ENCODE measurements around the gene LRRC2.
"Not testable (repeated sequence)": the region's sequence is repeated elsewhere in the genome, so short reads cannot be mapped to it uniquely, and the experiment has no call there.

The LRRC2 gene

GRCh38 chr3:46500656-46501635 lies 65.2 kb downstream of the LRRC2 start:
- no peaks in the 10 kb centered on the region for H3K27me3 ChIP-seq (ENCODE audit: control insufficient read depth, insufficient read depth, low read length, poor library complexity, severe bottlenecking)
- no peaks in the 10 kb centered on the region for H3K9me3 ChIP-seq (ENCODE audit: control insufficient read depth, low read length)
- WGBS, 2 experiments: 92 to 96% methylated on average over 5 of the region's 5 CpGs
- no peak overlapping the region for H3K4me3 ChIP-seq (ENCODE audit: insufficient read depth, low read depth, low read length)
- no peak overlapping the region for H3K27ac ChIP-seq (ENCODE audit: insufficient read depth, low read depth, low read length, poor library complexity, severe bottlenecking)
- H3K4me1 ChIP-seq (ENCODE audit: control insufficient read depth, insufficient read depth, low read length): no peaks in the 10 kb centered on the region
- no peaks in the 10 kb centered on the region for H3K36me3 ChIP-seq (ENCODE audit: control insufficient read depth, insufficient read depth, low read length)

DNA sequence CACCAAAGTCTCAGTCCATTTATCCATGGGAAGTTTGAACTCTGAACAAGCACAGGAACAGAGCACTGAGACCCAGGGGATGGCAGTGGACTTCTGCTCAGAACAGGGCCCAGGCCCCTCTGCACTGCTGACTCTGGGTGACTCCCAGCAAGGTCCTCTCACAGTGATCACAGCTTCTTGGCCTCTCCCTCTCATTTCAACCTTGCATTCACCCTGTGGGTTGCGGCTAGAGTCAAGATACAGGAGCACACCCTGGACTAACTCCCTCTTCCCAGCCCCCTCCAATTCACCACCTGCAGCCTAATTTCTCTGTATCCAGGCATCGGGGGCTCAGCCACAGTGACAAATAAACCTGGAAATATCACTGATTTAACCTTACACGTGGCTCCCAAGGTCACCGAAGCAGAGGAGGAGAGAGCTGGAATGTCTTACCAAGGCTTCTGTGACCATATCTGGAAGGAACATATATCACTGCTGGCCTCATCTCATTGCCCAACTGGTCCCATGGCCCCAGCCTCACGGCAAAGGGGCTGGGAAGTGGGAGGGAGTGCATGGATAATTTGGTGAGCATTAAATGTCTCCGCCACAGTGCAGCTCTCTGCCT lies 67.1 kb downstream of the LRRC2 start:
- H3K4me3 ChIP-seq (ENCODE audit: insufficient read depth, low read depth, low read length): no peak overlapping the region
- WGBS, 2 experiments: 86 to 87% methylated on average over 6 of the region's 6 CpGs
- no peaks in the 10 kb centered on the region for H3K9me3 ChIP-seq (ENCODE audit: control insufficient read depth, low read length)
- no peaks in the 10 kb centered on the region for H3K4me1 ChIP-seq (ENCODE audit: control insufficient read depth, insufficient read depth, low read length)
- no peaks in the 10 kb centered on the region for H3K27me3 ChIP-seq (ENCODE audit: control insufficient read depth, insufficient read depth, low read length, poor library complexity, severe bottlenecking)
- no peaks in the 10 kb centered on the region for H3K36me3 ChIP-seq (ENCODE audit: control insufficient read depth, insufficient read depth, low read length)
- no peak overlapping the region for H3K27ac ChIP-seq (ENCODE audit: insufficient read depth, low read depth, low read length, poor library complexity, severe bottlenecking)

- H3K4me3 ChIP-seq (ENCODE audit: insufficient read depth, low read depth, low read length): no peak within 1 kb of the TSS
- no peaks in the 10 kb centered on the region for H3K4me1 ChIP-seq (ENCODE audit: control insufficient read depth, insufficient read depth, low read length)
- no peak within 1 kb of the TSS for H3K27ac ChIP-seq (ENCODE audit: insufficient read depth, low read depth, low read length, poor library complexity, severe bottlenecking)
- H3K36me3 ChIP-seq (ENCODE audit: control insufficient read depth, insufficient read depth, low read length): no peaks in the 10 kb centered on the region
- no peaks in the 10 kb centered on the region for H3K27me3 ChIP-seq (ENCODE audit: control insufficient read depth, insufficient read depth, low read length, poor library complexity, severe bottlenecking)
- H3K9me3 ChIP-seq (ENCODE audit: control insufficient read depth, low read length): no peaks in the 10 kb centered on the region
- WGBS, 2 experiments: 92 to 93% methylated on average over 9 of the region's 9 CpGs
Observed at GRCh38 chr3:46497556-46498265, 68.4 kb downstream of the LRRC2 start, which contains the start of gene RTP3. RTP3 (plus strand) TSS chr3:46497976; CDS start chr3:46498063, 87 bp downstream.

GRCh38 chr3:46496746-46497555 lies 69.2 kb downstream of the LRRC2 start:
- Histone ChIP-seq H3K27ac (ENCODE audit: insufficient read depth, low read depth, low read length, poor library complexity, severe bottlenecking) (no peak overlapping the region), H3K9me3 (ENCODE audit: control insufficient read depth, low read length) (no peaks in the 10 kb centered on the region), H3K36me3 (ENCODE audit: control insufficient read depth, insufficient read depth, low read length) (no peaks in the 10 kb centered on the region), H3K4me1 (ENCODE audit: control insufficient read depth, insufficient read depth, low read length) (no peaks in the 10 kb centered on the region), H3K4me3 (ENCODE audit: insufficient read depth, low read depth, low read length) (no peak overlapping the region), H3K27me3 (ENCODE audit: control insufficient read depth, insufficient read depth, low read length, poor library complexity, severe bottlenecking) (no peaks in the 10 kb centered on the region)
- 79 to 82% methylated on average over 9 of the region's 9 CpGs for WGBS, 2 experiments

GRCh38 chr3:46495901-46496456 lies 70.1 kb downstream of the LRRC2 start:
- no peak overlapping the region for H3K27ac ChIP-seq (ENCODE audit: insufficient read depth, low read depth, low read length, poor library complexity, severe bottlenecking)
- no peaks in the 10 kb centered on the region for H3K27me3 ChIP-seq (ENCODE audit: control insufficient read depth, insufficient read depth, low read length, poor library complexity, severe bottlenecking)
- no peak overlapping the region for H3K4me3 ChIP-seq (ENCODE audit: insufficient read depth, low read depth, low read length)
- no peaks in the 10 kb centered on the region for H3K9me3 ChIP-seq (ENCODE audit: control insufficient read depth, low read length)
- H3K36me3 ChIP-seq (ENCODE audit: control insufficient read depth, insufficient read depth, low read length): no peaks in the 10 kb centered on the region
- WGBS, 2 experiments: 83 to 86% methylated on average over 5 of the region's 5 CpGs
- H3K4me1 ChIP-seq (ENCODE audit: control insufficient read depth, insufficient read depth, low read length): no peaks in the 10 kb centered on the region

GRCh38 chr3:46494491-46494890 lies 71.6 kb downstream of the LRRC2 start:
- not testable (repeated sequence) for H3K4me3 ChIP-seq (ENCODE audit: insufficient read depth, low read depth, low read length); H3K27me3 ChIP-seq (ENCODE audit: control insufficient read depth, insufficient read depth, low read length, poor library complexity, severe bottlenecking); H3K27ac ChIP-seq (ENCODE audit: insufficient read depth, low read depth, low read length, poor library complexity, severe bottlenecking); H3K36me3 ChIP-seq (ENCODE audit: control insufficient read depth, insufficient read depth, low read length); H3K9me3 ChIP-seq (ENCODE audit: control insufficient read depth, low read length); H3K4me1 ChIP-seq (ENCODE audit: control insufficient read depth, insufficient read depth, low read length)
- WGBS, 2 experiments: 94 to 96% methylated on average over 20 to 32 of the region's 33 CpGs

DNA sequence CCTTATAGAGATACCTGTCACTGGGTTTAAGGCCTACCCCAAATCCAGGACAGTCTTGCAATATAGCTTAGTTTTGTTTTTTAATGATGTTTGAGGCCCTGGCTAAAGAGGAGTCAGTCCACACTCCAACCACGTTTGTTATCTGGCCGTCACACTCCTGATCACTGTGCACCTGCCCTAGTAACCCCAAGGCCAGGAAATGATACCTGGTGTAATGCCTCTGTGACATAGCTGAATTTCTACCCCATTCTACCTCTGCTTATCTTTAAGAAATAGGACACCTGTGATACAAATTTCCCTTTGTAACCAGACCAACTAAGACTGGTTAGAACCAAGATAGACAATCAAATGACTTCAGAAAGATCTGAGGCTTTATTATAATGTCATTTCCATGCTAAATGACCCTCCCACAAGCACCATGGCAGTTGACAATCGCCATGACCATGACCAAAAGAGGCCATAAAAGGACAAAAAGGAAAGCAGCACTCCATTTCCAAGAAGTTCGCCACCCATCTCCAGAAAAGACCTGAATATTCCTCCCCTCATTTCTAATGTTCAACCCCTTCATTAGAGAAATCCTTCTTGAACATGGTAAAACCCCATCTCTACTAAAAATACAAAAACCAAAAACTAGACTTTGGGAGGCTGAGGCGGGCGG lies 73.1 kb downstream of the LRRC2 start:
- H3K27me3 ChIP-seq (ENCODE audit: control insufficient read depth, insufficient read depth, low read length, poor library complexity, severe bottlenecking): peaks cover 5% of the 10 kb centered on the region
- H3K4me3 ChIP-seq (ENCODE audit: insufficient read depth, low read depth, low read length): no peak overlapping the region
- H3K27ac ChIP-seq (ENCODE audit: insufficient read depth, low read depth, low read length, poor library complexity, severe bottlenecking): no peak overlapping the region
- 91 to 92% methylated on average over 6 of the region's 6 CpGs for WGBS, 2 experiments
- no peaks in the 10 kb centered on the region for H3K36me3 ChIP-seq (ENCODE audit: control insufficient read depth, insufficient read depth, low read length)
- H3K4me1 ChIP-seq (ENCODE audit: control insufficient read depth, insufficient read depth, low read length): no peaks in the 10 kb centered on the region
- no peaks in the 10 kb centered on the region for H3K9me3 ChIP-seq (ENCODE audit: control insufficient read depth, low read length)

DNA sequence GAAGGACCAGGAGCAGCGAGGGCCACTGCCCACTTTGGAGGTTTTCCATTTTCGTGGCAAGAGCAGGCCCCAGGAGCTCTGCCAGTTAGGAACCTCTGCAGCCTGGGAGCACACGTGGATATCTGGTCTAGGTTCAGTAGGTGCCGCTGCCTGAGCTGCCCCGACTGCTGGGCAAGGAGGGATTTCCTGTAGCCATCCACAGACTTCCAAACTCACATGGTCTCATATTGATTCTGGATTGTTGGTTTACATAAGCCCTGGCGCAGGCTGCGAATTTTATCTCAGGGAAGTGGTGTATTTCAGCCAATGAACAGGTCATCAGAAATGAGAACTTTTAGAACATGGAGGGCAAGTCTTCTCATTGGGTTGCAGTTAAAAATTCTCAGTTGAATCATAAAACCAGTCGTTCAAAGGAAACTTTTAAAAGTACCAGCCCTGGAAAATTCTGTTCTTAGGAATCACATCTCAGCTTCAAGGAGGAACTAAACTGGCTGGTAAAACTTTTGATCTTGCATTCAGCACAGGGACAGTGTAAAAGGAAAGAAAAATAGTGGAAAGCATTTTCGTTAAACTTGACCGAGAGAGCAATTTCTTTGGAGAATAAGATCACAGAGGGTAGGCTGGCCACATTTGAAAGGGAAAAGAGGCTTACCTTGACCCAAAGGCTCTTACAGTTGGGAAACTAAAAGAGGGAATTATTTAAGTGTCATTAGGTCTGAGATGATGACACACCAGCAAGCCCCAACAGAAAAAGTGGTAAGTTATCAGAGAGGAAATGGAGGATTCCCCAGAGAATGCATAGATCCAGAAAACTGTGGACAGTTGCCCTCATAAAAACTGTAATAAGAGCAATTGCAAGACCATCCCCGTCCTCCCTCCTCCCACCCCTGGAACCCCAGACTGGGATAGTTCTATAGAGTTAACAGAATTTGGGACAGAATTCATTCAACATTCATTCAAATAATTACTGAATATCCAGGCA lies 74.7 kb downstream of the LRRC2 start:
- 90 to 91% methylated on average over 11 of the region's 11 CpGs for WGBS, 2 experiments
- Histone ChIP-seq H3K36me3 (ENCODE audit: control insufficient read depth, insufficient read depth, low read length) (no peaks in the 10 kb centered on the region), H3K4me3 (ENCODE audit: insufficient read depth, low read depth, low read length) (no peak overlapping the region), H3K4me1 (ENCODE audit: control insufficient read depth, insufficient read depth, low read length) (no peaks in the 10 kb centered on the region), H3K9me3 (ENCODE audit: control insufficient read depth, low read length) (no peaks in the 10 kb centered on the region), H3K27ac (ENCODE audit: insufficient read depth, low read depth, low read length, poor library complexity, severe bottlenecking) (no peak overlapping the region), H3K27me3 (ENCODE audit: control insufficient read depth, insufficient read depth, low read length, poor library complexity, severe bottlenecking) (peaks cover 5% of the 10 kb centered on the region)
